Spleen (tissue), 11 donors: ENCODE measurements around the gene TMEM138. TPM values are rescaled to one million over a fixed set of nuclear protein-coding genes. Genes with fewer than 3 reads are reported as not detected.

Experiments
- DNase-seq: peaks from one replicate; pipeline ENCODE4 v3.0.0-alpha.2; 2020
- H3K27ac ChIP-seq, 8 donors: fragments of 200-600 bp; sonication (generic) in 7 of 8; 1 replicate in 4 of 8; 2 replicates in 4 of 8; pipeline versions ENCODE4 v1.5.0 to v1.8.0; 2016 to 2021; ENCODE audit warnings: inconsistent platforms in 4 of 8, mild to moderate bottlenecking in 4 of 8, moderate library complexity in 1 of 8
- H3K27me3 ChIP-seq, 7 donors: fragments of 200-600 bp; sonication (generic) in 6 of 7; replicated peaks in 1 of 7; 1 replicate in 4 of 7; 2 replicates in 3 of 7; pipeline versions ENCODE4 v1.5.0 to v1.8.0; 2016 to 2021; ENCODE audit warnings: inconsistent platforms in 3 of 7, mild to moderate bottlenecking in 1 of 7
- H3K36me3 ChIP-seq, 6 donors: fragments of 200-600 bp; sonication (generic) in 5 of 6; 1 replicate in 4 of 6; 2 replicates in 2 of 6; pipeline versions ENCODE4 v1.5.0 to v1.8.0; 2016 to 2021; ENCODE audit warnings: inconsistent platforms in 2 of 6
- H3K4me1 ChIP-seq, 6 donors: fragments of 200-600 bp; sonication (generic) in 5 of 6; 1 replicate in 3 of 6; 2 replicates in 3 of 6; pipeline versions ENCODE4 v1.5.0 to v1.8.0; 2016 to 2021; ENCODE audit warnings: inconsistent platforms in 3 of 6
- H3K4me3 ChIP-seq, 8 donors: fragments of 200-600 bp; sonication (generic) in 7 of 8; 1 replicate in 4 of 8; 2 replicates in 4 of 8; pipeline versions ENCODE4 v1.5.0 to v1.8.0; 2016 to 2021; ENCODE audit warnings: inconsistent platforms in 4 of 8, mild to moderate bottlenecking in 4 of 8, moderate library complexity in 2 of 8
- H3K9me3 ChIP-seq, 8 donors: fragments of 200-600 bp; sonication (generic) in 7 of 8; 1 replicate in 4 of 8; 2 replicates in 4 of 8; pipeline versions ENCODE4 v1.5.0 to v1.8.0; 2016 to 2021; ENCODE audit warnings: inconsistent platforms in 4 of 8
- POLR2A ChIP-seq, 3 donors: fragments of 450-650 bp; IDR thresholded peaks; one replicate each; pipeline ENCODE4 v1.5.1; 2017; ENCODE audit warnings: antibody characterized with exemption in 3 of 3, mild to moderate bottlenecking in 1 of 3
- POLR2AphosphoS5 ChIP-seq, 3 donors: sonication (generic); formaldehyde crosslinking; IDR thresholded peaks; one replicate each; pipeline ENCODE4 v1.5.1; 2017; ENCODE audit warnings: antibody characterized with exemption in 3 of 3
- WGBS, 5 donors: extraction: QIAGEN DNeasy Blood & Tissue Kit in 3 of 5; methylation state at CpG; one replicate each; pipeline versions ENCODE4 v1.1.5 to v1.1.7; 2013 to 2018; 5-methylcytosine and 5-hydroxymethylcytosine counted together
- intact Hi-C: fragments of 100-400 bp; cut with DNase I; formaldehyde crosslinking; loops from one replicate; pipeline ENCODE4 v1.15.0; 2023; ENCODE audit warnings: low total_unique reads
- polyA plus RNA-seq, 3 donors: library from polyadenylated mRNA; stranded (reverse); fragments of 200-250 nt; gene quantifications; one replicate each; pipeline ENCODE4 v1.2.1, GENCODE V29; 2013
- total RNA-seq, 7 donors: library from RNA; depleted of rRNA in 3 of 7; stranded (reverse); fragments of >200 nt in 3 of 7; fragmentation: NEBNext Ultra II Directional in 4 of 7; extraction: Animal tissue kit (Norgen Biotek cat#: 25700) in 4 of 7; gene quantifications; one replicate each; pipeline versions ENCODE4 v1.1.0 to v1.2.1, GENCODE V29; 2016 to 2021
- TF ChIP-seq, protein P1 (sequence below), 11 experiments: fragments of 200-600 bp in 7 of 11; fragments of 450-650 bp in 4 of 11; sonication (generic) in 4 of 11; IDR thresholded peaks in 8 of 11; conservative IDR thresholded peaks in 3 of 11; 1 replicate in 7 of 11; 2 replicates in 4 of 11; pipeline versions ENCODE4 v1.4.0 to v1.8.0; 2016 to 2021; ENCODE audit warnings: antibody characterized with exemption in 11 of 11, inconsistent platforms in 4 of 11, mild to moderate bottlenecking in 1 of 11
- donor health status: healthy with polysubstance abuse.
- donor health status: DM: no; HTN: no; CAD: no; lungs with moderate emphysema.
- donor health status: DM: no; HTN: no; CAD: no.
- donor health status: Bipolar disorder and iron deficiency.
- donor health status: healthy.
- donor health status: DM: no; HTN: no; CAD: no.
- donor health status: DM: yes; HTN: yes; CAD: no.

Gene TMEM138
- total and polyA plus RNA-seq, 10 donors = 26.8 to 53.9 (median 42.5) TPM

DNA sequence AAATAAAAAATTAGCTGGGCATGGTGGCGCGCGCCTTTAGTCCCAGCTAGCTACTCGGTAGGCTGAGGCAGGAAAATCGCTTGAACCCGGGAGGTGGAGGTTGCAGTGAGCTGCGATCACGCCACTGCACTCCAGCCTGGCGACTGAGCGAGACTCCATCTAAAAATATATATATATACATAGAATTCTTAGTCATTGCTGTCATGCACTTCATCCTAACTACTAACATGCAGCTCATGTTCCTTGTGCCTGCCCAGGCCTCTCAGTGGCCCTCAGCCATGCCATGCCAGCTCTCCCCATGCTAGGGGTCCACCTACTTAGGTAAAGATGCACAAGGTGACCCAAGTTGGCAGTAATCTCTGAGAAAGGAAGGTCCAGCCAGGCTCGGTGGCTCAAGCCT lies 3.6 kb upstream of the TMEM138 start:
- Histone ChIP-seq H3K27ac (peak overlapping the region; percentile 22 to 100 (median 98)), H3K36me3 (peaks cover 0 to 31% (median 10%) of the 10 kb centered on the region in 6 donors), H3K4me1 (peaks cover 40 to 92% (median 85%) of the 10 kb centered on the region in 6 donors), H3K9me3 (no peaks in the 10 kb centered on the region), H3K27me3 (no peaks in the 10 kb centered on the region), H3K4me3 (peak overlapping the region in 1 of 8 donors; percentile 93)
- TF ChIP-seq POLR2AphosphoS5 (IDR thresholded peaks at IDR 0.05) = no peak
- 88 to 95% (median 93%) methylated on average over 11 of the region's 11 CpGs for WGBS, 5 donors
- DNase-seq = no peak
- intact Hi-C loops = no loop called here

DNA sequence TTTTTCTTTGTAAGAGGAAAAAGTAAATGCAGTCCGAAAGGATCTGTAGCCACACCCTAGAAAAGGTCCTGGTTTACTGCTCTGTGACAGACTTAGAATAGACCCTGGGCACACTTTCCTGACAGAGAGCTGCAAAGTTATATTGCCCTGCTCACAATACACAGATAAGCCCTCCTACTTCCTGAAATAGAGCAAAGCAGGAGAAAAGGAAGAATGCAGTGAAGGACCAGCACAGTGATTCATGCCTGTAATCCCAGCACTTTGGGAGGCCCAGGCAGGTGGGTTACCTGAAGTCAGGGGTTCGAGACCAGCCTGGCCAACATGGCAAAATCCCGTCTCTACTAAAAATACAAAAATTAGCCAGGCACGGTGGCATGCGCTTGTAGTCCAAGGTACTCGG lies 2.7 kb upstream of the TMEM138 start:
- Histone ChIP-seq H3K9me3 (no peaks in the 10 kb centered on the region), H3K27ac (peak overlapping the region in 6 of 8 donors; percentile 36 to 100 (median 99)), H3K36me3 (peaks cover 0 to 31% (median 12%) of the 10 kb centered on the region in 6 donors), H3K27me3 (no peaks in the 10 kb centered on the region), H3K4me3 (peak overlapping the region in 4 of 8 donors; percentile 59 to 93 (median 77)), H3K4me1 (peaks cover 41 to 92% (median 81%) of the 10 kb centered on the region in 6 donors)
- intact Hi-C loops = no loop called here
- no peak for DNase-seq
- TF ChIP-seq POLR2AphosphoS5 (IDR thresholded peaks at IDR 0.05) (no peak), POLR2A (IDR thresholded peaks at IDR 0.05) (no peak)
- TF ChIP-seq, protein P1, sequence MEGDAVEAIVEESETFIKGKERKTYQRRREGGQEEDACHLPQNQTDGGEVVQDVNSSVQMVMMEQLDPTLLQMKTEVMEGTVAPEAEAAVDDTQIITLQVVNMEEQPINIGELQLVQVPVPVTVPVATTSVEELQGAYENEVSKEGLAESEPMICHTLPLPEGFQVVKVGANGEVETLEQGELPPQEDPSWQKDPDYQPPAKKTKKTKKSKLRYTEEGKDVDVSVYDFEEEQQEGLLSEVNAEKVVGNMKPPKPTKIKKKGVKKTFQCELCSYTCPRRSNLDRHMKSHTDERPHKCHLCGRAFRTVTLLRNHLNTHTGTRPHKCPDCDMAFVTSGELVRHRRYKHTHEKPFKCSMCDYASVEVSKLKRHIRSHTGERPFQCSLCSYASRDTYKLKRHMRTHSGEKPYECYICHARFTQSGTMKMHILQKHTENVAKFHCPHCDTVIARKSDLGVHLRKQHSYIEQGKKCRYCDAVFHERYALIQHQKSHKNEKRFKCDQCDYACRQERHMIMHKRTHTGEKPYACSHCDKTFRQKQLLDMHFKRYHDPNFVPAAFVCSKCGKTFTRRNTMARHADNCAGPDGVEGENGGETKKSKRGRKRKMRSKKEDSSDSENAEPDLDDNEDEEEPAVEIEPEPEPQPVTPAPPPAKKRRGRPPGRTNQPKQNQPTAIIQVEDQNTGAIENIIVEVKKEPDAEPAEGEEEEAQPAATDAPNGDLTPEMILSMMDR (IDR thresholded peaks at IDR 0.05 in 8 of 11, conservative IDR thresholded peaks at IDR 0.05 in 3 of 11) = no peak
- WGBS, 5 donors = 62 to 76% (median 68%) methylated on average over 6 of the region's 6 CpGs

DNA sequence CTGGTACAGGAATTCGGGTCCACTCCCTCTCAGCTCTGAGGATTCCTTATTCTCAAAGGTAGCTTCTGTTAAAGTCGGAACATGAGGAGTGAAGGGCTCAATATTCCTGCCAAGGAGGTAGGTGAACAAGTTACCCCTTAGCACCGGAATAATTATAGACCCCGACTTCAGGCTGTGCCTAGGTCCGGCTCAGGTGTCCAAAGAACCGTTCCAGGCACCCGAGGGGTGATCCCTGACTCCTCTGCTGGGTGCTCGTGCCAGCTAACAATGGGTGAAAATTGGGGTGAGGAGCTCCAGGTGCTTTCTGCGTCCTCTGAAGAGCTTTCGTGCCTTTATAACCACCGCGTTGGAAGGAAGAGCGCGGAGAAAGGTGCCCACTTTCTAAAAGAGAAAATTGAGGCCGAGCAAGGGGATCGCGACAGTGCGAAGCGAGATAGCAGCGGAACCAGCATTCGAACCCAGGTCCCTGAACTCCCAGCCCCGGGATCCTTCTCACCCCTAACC lies 885 bp upstream of the TMEM138 start:
- H3K4me1 ChIP-seq = peaks cover 41 to 75% (median 67%) of the 10 kb centered on the region in 6 donors
- no peak for DNase-seq
- H3K27me3 ChIP-seq = no peaks in the 10 kb centered on the region
- peak overlapping the region; percentile 59 to 93 (median 79) for H3K4me3 ChIP-seq
- 4 to 5% (median 4%) methylated on average over 20 to 22 of the region's 22 CpGs for WGBS, 5 donors
- intact Hi-C loops = no loop called here
- H3K27ac ChIP-seq = peak overlapping the region; percentile 98 to 100 (median 99)
- peaks cover 0 to 33% (median 27%) of the 10 kb centered on the region in 6 donors for H3K36me3 ChIP-seq
- TF ChIP-seq, protein P1 (IDR thresholded peaks at IDR 0.05 in 8 of 11, conservative IDR thresholded peaks at IDR 0.05 in 3 of 11) = no peak
- H3K9me3 ChIP-seq = no peaks in the 10 kb centered on the region

DNA sequence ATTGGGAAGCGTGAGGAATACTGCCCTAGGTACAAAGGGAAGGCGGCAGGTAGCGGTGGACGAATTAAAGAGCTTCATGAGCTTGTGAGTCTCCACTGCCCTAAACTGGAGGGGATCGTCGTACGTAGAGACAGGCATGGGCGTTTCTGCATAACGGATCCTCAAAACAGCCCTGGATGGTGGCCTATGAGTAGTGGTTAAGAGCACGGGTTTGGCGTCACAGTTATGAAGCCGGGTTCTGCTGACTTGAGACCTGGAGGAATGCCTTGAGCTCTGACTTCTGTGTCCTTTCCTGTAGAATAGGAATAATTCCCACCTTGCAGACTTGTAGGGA lies 335 bp downstream of the TMEM138 start:
- 0 to 1% (median 0%) methylated on average over 12 of the region's 12 CpGs for WGBS, 5 donors
- peak overlapping the region; percentile 59 to 93 (median 79) for H3K4me3 ChIP-seq
- H3K4me1 ChIP-seq = peaks cover 39 to 66% (median 55%) of the 10 kb centered on the region in 6 donors
- peaks cover 0 to 41% (median 39%) of the 10 kb centered on the region in 6 donors for H3K36me3 ChIP-seq
- no peaks in the 10 kb centered on the region for H3K9me3 ChIP-seq
- peak overlapping the region; percentile 98 to 100 (median 99) for H3K27ac ChIP-seq
- no peaks in the 10 kb centered on the region for H3K27me3 ChIP-seq
- no peak for TF ChIP-seq POLR2AphosphoS5 (IDR thresholded peaks at IDR 0.05)
- TF ChIP-seq, protein P1 (IDR thresholded peaks at IDR 0.05 in 8 of 11, conservative IDR thresholded peaks at IDR 0.05 in 3 of 11) = no peak
- TF ChIP-seq POLR2A (IDR thresholded peaks at IDR 0.05) = no peak
- no peak for DNase-seq
- intact Hi-C loops = no loop called here
